PFSK-1 (cell line): ENCODE data around the gene UGGT1.

Source experiments
- POLR2AphosphoS5 ChIP-seq: IDR thresholded peaks from 2 replicates; pipeline ENCODE4 v1.6.1; 2012; ENCODE audit warnings: low read depth, mild to moderate bottlenecking, control low read depth, low read length, moderate library complexity
- REST ChIP-seq, 2 experiments: IDR thresholded peaks; 2 replicates each; pipeline versions ENCODE4 v1.6.1 to v1.8.0; 2011 to 2012; ENCODE audit warnings: low read depth in 2 of 2, low read length in 2 of 2, control low read depth in 1 of 2, inconsistent platforms in 1 of 2, mild to moderate bottlenecking in 1 of 2, moderate library complexity in 1 of 2; ENCODE audit not compliant: insufficient read depth in 1 of 2

- TF ChIP-seq POLR2AphosphoS5, result no peak
- no peak for TF ChIP-seq REST (IDR thresholded peaks at IDR 0.05; ENCODE audit: insufficient read depth in 1 of 2, low read depth in 2 of 2, low read length in 2 of 2)
Measured at GRCh38 chr2:128158176-128158575, 67.2 kb downstream of the UGGT1 start.
